Calu3 (cell line): ENCODE data around the gene ATOSB. TPM values are rescaled to one million over a fixed set of nuclear protein-coding genes. Genes with fewer than 3 reads are reported as not detected.

Experiments used
- BruUV-seq: library from RNA; stranded (reverse); fragments of 400-500 nt; replicated peaks from 2 replicates; lab custom pipeline; 2021; lab: Mats Ljungman, UMichigan
- CTCF ChIA-PET: fragments of 300-600 bp; sonication (Branson Sonifier 250); formaldehyde crosslinking; loops from one replicate; lab custom pipeline; 2022; ENCODE audit warnings: antibody characterized with exemption; lab: Charles Lee
- DNase-seq: peaks from one replicate; pipeline ENCODE4 v3.0.0; 2022
- H3K27ac Mint-ChIP-seq: one replicate; pipeline ENCODE4 v1.8.0; 2022; ENCODE audit warnings: mixed read lengths; ENCODE audit not compliant: unreplicated experiment
- H3K27me3 Mint-ChIP-seq: one replicate; pipeline ENCODE4 v1.8.0; 2022; ENCODE audit warnings: mixed read lengths; ENCODE audit not compliant: unreplicated experiment
- H3K36me3 Mint-ChIP-seq: one replicate; pipeline ENCODE4 v1.8.0; 2022; ENCODE audit warnings: mild to moderate bottlenecking, moderate library complexity, mixed read lengths; ENCODE audit not compliant: insufficient read depth, unreplicated experiment
- H3K4me1 Mint-ChIP-seq: one replicate; pipeline ENCODE4 v1.8.0; 2022; ENCODE audit warnings: mild to moderate bottlenecking, low read depth, mixed read lengths; ENCODE audit not compliant: unreplicated experiment
- H3K4me3 Mint-ChIP-seq: one replicate; pipeline ENCODE4 v1.8.0; 2022; ENCODE audit warnings: mild to moderate bottlenecking, low read depth, moderate library complexity, mixed read lengths; ENCODE audit not compliant: unreplicated experiment
- H3K9me3 Mint-ChIP-seq: one replicate; pipeline ENCODE4 v1.8.0; 2022; ENCODE audit warnings: low read depth, mixed read lengths; ENCODE audit not compliant: unreplicated experiment
- CTCF ChIP-seq: fragments of 200-600 bp; IDR thresholded peaks from one replicate; pipeline ENCODE4 v1.8.0; 2022; ENCODE audit warnings: antibody characterized with exemption; ENCODE audit not compliant: unreplicated experiment
- intact Hi-C: fragments of 100-400 bp; cut with micrococcal nuclease; formaldehyde crosslinking; loops from one replicate; pipeline ENCODE4 v1.10.0; 2022; ENCODE audit not compliant: unreplicated experiment
- total RNA-seq: library from RNA; stranded (reverse); gene quantifications from 2 replicates; pipeline ENCODE4 v1.2.3, GENCODE V29; 2022

ATOSB gene
- total RNA-seq, 1 experiment from 2014 or later = 16.8 TPM

- no peak for TF ChIP-seq CTCF
- CTCF ChIA-PET = interaction anchor here (0.7 to 1.6 kb wide), 6 partner anchors 9 to 172 kb away, joined by 3 to 8 read pairs (median 4); partner anchors contain the start of gene PIGO
- TSS peak; percentile 44 for BruUV-seq
- no peaks in the 10 kb centered on the region for H3K27me3 Mint-ChIP-seq
- no peak for DNase-seq
- H3K9me3 Mint-ChIP-seq = no peaks in the 10 kb centered on the region
- peak overlapping the region; percentile 96 for H3K27ac Mint-ChIP-seq
- H3K4me3 Mint-ChIP-seq = peak overlapping the region; percentile 83
- peaks cover 51% of the 10 kb centered on the region for H3K36me3 Mint-ChIP-seq
- H3K4me1 Mint-ChIP-seq = peaks cover 19% of the 10 kb centered on the region
- intact Hi-C loops = no loop called here
Observed at GRCh38 chr9:35070823-35071813, 44.5 kb downstream of the ATOSB start.

GRCh38 chr9:35069020-35069419, 46.6 kb downstream of the ATOSB start:
- Mint-ChIP-seq H3K9me3 (no peaks in the 10 kb centered on the region), H3K36me3 (peaks cover 54% of the 10 kb centered on the region), H3K4me1 (peaks cover 19% of the 10 kb centered on the region), H3K4me3 (no peak overlapping the region), H3K27me3 (no peaks in the 10 kb centered on the region), H3K27ac (no peak overlapping the region)
- TF ChIP-seq CTCF = no peak
- DNase-seq = no peak
- no TSS peak for BruUV-seq
- CTCF ChIA-PET = interaction anchor here (0.7 kb wide), 1 partner anchor 501 kb away, joined by 4 read pairs; no protein-coding TSS in a partner anchor
- intact Hi-C loops = no loop called here

GRCh38 chr9:35067056-35067455, 48.6 kb downstream of the ATOSB start:
- CTCF ChIA-PET = no interaction called here
- peaks cover 54% of the 10 kb centered on the region for H3K36me3 Mint-ChIP-seq

More at GRCh38 chr9:35067056-35067455, 48.6 kb downstream of the ATOSB start:
- no peak for TF ChIP-seq CTCF
- Mint-ChIP-seq H3K27ac (no peak overlapping the region), H3K27me3 (no peaks in the 10 kb centered on the region), H3K4me1 (peaks cover 11% of the 10 kb centered on the region), H3K9me3 (no peaks in the 10 kb centered on the region), H3K4me3 (no peak overlapping the region)
- no peak for DNase-seq
- intact Hi-C loops = no loop called here
- BruUV-seq = no TSS peak
